ENCODE measurements around the gene MCL1. TPM values are rescaled to one million over a fixed set of nuclear protein-coding genes. Genes with fewer than 3 reads are reported as not detected.
A peak's percentile ranks its signal among the peaks of the same experiment; 100 is the strongest.

MCL1 gene
- total and polyA plus RNA-seq, 10 of the 15 experiments (the other 5 are each of a cell fraction or from before 2014, with no cell fraction given): 18.1 to 148 (median 86.4) TPM

- TF ChIP-seq, protein P1, sequence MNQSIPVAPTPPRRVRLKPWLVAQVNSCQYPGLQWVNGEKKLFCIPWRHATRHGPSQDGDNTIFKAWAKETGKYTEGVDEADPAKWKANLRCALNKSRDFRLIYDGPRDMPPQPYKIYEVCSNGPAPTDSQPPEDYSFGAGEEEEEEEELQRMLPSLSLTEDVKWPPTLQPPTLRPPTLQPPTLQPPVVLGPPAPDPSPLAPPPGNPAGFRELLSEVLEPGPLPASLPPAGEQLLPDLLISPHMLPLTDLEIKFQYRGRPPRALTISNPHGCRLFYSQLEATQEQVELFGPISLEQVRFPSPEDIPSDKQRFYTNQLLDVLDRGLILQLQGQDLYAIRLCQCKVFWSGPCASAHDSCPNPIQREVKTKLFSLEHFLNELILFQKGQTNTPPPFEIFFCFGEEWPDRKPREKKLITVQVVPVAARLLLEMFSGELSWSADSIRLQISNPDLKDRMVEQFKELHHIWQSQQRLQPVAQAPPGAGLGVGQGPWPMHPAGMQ (IDR thresholded peaks at IDR 0.05; ENCODE audit: borderline replicate concordance): no peak
- TF ChIP-seq PKNOX1 (IDR thresholded peaks at IDR 0.05) (peak; percentile 75), PAX5 (IDR thresholded peaks at IDR 0.05; ENCODE audit: borderline replicate concordance, low read depth, low read length) (no peak), MTA2 (IDR thresholded peaks at IDR 0.05; ENCODE audit: low read depth) (no peak), SIN3A (IDR thresholded peaks at IDR 0.05; ENCODE audit: low read depth, low read length) (no peak), PRDM15 (CRISPR knock-in tag; IDR thresholded peaks at IDR 0.05) (no peak), RAD51 (IDR thresholded peaks at IDR 0.05) (no peak), ZBED1 (IDR thresholded peaks at IDR 0.05; ENCODE audit: borderline replicate concordance) (no peak), CHD2 (IDR thresholded peaks at IDR 0.05; ENCODE audit: borderline replicate concordance, low read depth, low read length) (no peak), RELA (IDR thresholded peaks at IDR 0.05; ENCODE audit: borderline replicate concordance, partially characterized antibody) (no peak), ZNF24 (IDR thresholded peaks at IDR 0.05) (no peak), NR2C1 (IDR thresholded peaks at IDR 0.05) (no peak), SIX5 (IDR thresholded peaks at IDR 0.05; ENCODE audit: low read depth, low read length, severe bottlenecking) (no peak)
- TF ChIP-seq, protein P2, sequence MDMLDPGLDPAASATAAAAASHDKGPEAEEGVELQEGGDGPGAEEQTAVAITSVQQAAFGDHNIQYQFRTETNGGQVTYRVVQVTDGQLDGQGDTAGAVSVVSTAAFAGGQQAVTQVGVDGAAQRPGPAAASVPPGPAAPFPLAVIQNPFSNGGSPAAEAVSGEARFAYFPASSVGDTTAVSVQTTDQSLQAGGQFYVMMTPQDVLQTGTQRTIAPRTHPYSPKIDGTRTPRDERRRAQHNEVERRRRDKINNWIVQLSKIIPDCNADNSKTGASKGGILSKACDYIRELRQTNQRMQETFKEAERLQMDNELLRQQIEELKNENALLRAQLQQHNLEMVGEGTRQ (IDR thresholded peaks at IDR 0.05; ENCODE audit: borderline replicate concordance, low read depth, low read length): no peak
- TF ChIP-seq, protein P3, sequence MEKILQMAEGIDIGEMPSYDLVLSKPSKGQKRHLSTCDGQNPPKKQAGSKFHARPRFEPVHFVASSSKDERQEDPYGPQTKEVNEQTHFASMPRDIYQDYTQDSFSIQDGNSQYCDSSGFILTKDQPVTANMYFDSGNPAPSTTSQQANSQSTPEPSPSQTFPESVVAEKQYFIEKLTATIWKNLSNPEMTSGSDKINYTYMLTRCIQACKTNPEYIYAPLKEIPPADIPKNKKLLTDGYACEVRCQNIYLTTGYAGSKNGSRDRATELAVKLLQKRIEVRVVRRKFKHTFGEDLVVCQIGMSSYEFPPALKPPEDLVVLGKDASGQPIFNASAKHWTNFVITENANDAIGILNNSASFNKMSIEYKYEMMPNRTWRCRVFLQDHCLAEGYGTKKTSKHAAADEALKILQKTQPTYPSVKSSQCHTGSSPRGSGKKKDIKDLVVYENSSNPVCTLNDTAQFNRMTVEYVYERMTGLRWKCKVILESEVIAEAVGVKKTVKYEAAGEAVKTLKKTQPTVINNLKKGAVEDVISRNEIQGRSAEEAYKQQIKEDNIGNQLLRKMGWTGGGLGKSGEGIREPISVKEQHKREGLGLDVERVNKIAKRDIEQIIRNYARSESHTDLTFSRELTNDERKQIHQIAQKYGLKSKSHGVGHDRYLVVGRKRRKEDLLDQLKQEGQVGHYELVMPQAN (conservative IDR thresholded peaks at IDR 0.05): no peak
Observed at GRCh38 chr1:150560011-150560438, 19.4 kb downstream of the MCL1 start (continued).
